ENCODE data around the gene SGCB.
"Not testable (repeated sequence)": the region's sequence is repeated elsewhere in the genome, so short reads cannot be mapped to it uniquely, and the experiment has no call there.

The SGCB gene

DNA sequence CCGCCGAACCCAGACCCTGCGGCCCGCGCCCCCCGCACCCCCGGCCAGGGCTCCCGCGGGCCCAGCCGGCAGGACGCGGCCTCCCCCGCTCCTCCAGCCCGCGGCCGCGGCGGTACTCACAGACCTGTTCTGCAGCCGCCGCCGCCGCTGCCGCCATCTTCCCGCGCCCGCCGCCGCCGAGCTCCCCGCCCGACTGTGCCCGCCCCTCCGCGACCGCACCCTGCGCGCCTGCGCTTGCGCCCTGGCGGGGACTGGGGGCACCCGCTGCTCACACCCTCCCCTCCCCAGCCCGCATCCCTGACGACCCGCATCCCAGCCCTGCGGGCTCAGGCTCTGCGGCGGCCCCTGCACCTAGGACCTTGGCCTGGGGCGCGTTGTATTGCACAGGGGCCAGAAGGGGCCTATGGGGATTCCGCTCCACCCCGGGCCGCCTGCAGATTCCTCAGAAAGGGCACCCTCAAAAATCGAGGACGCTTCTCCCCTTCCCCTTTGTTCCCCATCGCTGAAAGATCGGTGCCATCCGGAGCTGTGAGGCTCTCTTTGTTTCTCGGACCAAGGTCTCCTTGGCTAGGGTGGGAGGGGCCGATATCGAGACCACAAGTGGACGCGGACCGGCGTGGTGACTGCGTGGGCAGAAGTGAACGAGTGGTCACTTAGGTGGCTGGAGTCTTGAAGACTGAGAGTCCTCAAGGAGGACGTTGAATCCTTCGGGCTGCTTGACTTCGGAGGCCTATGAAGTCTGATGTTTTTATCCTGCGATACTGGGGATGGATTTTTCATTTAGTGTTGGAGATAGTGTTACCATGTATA lies at the start of gene SGCB:
Gene SGCB (minus strand): TSS at position 197 of the 810 bp plus-strand sequence. CDS start 40 bp downstream, at position 157.
- Mint-ChIP-seq H3K9me3 (no peaks in the 10 kb centered on the region), H3K36me3 (peaks cover 0 to 3% of the 10 kb centered on the region in 2 donors), H3K27me3 (peaks cover 22 to 40% of the 10 kb centered on the region in 2 donors), H3K4me1 (peaks cover 13 to 18% of the 10 kb centered on the region in 2 donors), H3K4me3 (peak within 1 kb of the TSS; percentile 83 to 84), H3K27ac (peak within 1 kb of the TSS; percentile 73)
- peak; percentile 52 for DNase-seq
- ATAC-seq (replicated peaks), result peak; percentile 92 to 93

GRCh38 chr4:52086425-52086824 lies 48.3 kb upstream of the SGCB start:
- not testable (repeated sequence) for H3K4me3 Mint-ChIP-seq; H3K27ac Mint-ChIP-seq; H3K9me3 Mint-ChIP-seq; ATAC-seq (replicated peaks); H3K4me1 Mint-ChIP-seq; DNase-seq; H3K27me3 Mint-ChIP-seq; H3K36me3 Mint-ChIP-seq

DNA sequence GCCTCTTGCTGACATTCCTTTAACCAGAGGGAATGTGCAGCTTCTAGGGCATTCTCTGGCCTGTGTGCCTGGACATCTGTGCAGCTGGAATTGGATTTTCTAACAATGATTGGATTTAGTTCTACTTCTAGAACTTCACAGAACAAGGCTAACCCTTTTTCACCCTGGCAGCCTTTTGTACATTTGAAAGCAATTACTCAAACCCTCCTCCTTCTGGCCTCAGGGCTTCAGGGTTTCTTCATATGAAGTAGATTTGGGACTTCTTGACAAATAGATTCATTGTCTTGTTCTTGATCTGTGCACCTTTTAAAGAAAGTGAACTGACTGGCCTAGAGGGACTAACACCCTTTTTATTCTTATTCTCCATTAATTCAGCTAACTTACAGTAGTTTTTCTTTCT lies 43.1 kb upstream of the SGCB start:
- ATAC-seq (replicated peaks) (no peak), DNase-seq (no peak)
- peaks cover 0 to 1% of the 10 kb centered on the region in 2 donors for H3K9me3 Mint-ChIP-seq
- no peak overlapping the region for H3K4me3 Mint-ChIP-seq
- no peak overlapping the region for H3K27ac Mint-ChIP-seq
- H3K36me3 Mint-ChIP-seq, result no peaks in the 10 kb centered on the region
- H3K27me3 Mint-ChIP-seq, result peaks cover 18 to 38% of the 10 kb centered on the region in 2 donors
- no peaks in the 10 kb centered on the region for H3K4me1 Mint-ChIP-seq

GRCh38 chr4:52079659-52080058 lies 41.6 kb upstream of the SGCB start:
- Mint-ChIP-seq H3K4me3 (no peak overlapping the region), H3K27ac (no peak overlapping the region), H3K4me1 (no peaks in the 10 kb centered on the region), H3K9me3 (no peaks in the 10 kb centered on the region), H3K36me3 (no peaks in the 10 kb centered on the region), H3K27me3 (peaks cover 31 to 50% of the 10 kb centered on the region in 2 donors)
- ATAC-seq (replicated peaks) (no peak), DNase-seq (no peak)

GRCh38 chr4:52076731-52077130 lies 38.6 kb upstream of the SGCB start:
- Mint-ChIP-seq H3K9me3 (no peaks in the 10 kb centered on the region), H3K27ac (no peak overlapping the region), H3K4me1 (no peaks in the 10 kb centered on the region), H3K36me3 (no peaks in the 10 kb centered on the region), H3K4me3 (no peak overlapping the region), H3K27me3 (peaks cover 35 to 44% of the 10 kb centered on the region in 2 donors)
- no peak for ATAC-seq (replicated peaks)
- no peak for DNase-seq

DNA sequence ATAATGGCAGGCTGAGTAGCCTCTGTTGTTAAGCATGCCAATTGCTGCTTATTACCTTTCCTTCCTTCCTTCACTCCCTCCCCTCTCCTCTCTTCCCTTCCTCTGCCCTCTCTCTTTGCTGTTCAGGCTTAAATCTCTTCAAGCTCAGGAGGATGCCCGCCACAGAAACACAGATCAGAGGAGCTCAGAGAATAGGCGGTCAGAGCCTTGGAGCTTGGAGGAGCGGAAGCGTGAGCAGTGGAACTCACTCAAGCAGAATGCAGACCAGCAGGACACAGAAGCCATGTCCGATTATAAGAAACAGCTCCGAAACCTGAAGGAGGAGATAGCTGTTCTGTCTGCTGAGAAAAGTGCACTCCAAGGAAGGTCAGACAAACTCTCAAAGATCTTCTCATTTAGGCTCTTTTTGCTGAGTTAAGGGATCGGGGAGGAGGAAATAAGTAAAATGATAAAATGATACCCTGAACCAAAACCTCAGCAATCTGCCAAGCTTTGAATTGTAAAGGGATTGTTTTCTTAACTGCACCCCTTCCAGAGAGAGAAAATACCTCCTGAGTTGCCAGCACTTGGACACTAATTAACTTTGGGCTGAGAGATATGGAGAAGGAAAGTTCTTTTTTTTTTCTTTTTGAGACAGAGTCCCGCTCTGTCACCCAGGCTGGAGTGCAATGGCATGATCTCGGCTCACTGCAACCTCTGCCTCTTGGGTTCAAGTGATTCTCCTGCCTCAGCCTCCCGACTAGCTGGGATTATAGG lies 33.9 kb upstream of the SGCB start:
- Mint-ChIP-seq H3K36me3 (no peaks in the 10 kb centered on the region), H3K4me3 (no peak overlapping the region), H3K4me1 (no peaks in the 10 kb centered on the region), H3K27ac (no peak overlapping the region), H3K27me3 (peaks cover 37 to 44% of the 10 kb centered on the region in 2 donors), H3K9me3 (peaks cover 0 to 5% of the 10 kb centered on the region in 2 donors)
- ATAC-seq (replicated peaks), result no peak
- no peak for DNase-seq

DNA sequence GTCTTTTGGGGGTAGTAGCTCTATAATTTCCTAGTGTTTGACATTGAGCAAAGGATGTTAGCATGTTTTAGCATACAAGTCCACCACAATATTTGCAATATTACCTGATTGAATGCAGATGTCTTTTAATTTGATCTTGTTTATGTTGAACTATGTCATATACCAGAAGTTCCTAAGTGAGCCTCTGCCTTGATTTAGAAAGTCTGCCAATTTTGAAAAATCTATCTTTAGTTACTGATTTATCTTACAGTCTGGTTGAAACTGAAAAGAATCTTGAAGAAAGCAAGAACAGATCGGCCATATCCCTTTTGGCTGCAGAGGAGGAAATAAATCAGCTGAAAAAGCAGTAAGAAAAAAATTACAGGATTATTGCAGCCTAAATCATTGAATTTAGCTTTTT lies 31.5 kb upstream of the SGCB start:
- ATAC-seq (replicated peaks) (no peak), DNase-seq (no peak)
- H3K4me3 Mint-ChIP-seq, result no peak overlapping the region
- peaks cover 0 to 5% of the 10 kb centered on the region in 2 donors for H3K9me3 Mint-ChIP-seq
- H3K27me3 Mint-ChIP-seq, result peaks cover 19 to 31% of the 10 kb centered on the region in 2 donors
- no peak overlapping the region for H3K27ac Mint-ChIP-seq
- H3K4me1 Mint-ChIP-seq, result no peaks in the 10 kb centered on the region
- no peaks in the 10 kb centered on the region for H3K36me3 Mint-ChIP-seq

GRCh38 chr4:52059372-52059771 lies 21.3 kb upstream of the SGCB start:
- DNase-seq (no peak), ATAC-seq (replicated peaks) (no peak)
- no peaks in the 10 kb centered on the region for H3K9me3 Mint-ChIP-seq

DNA sequence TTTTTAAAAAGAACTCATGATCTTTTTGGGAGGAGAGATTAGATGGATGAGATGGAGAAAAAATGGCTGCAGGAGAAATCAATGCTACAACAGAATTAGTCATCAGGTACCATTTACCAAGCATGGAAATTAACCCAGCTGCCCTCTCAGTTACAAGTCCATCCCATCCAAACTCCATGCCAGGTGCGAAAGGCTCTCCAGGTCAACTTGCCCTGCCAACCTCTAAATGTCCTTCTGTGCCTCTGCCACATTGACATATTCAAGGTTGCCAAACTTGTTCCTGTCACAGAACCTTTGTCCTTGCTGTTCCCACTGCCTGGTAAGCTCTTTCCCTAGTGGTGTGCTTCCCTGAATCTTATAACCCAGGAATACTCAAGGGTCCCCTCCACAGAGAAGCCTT lies 20.2 kb upstream of the SGCB start:
- ATAC-seq (replicated peaks) (no peak), DNase-seq (no peak)
- Mint-ChIP-seq H3K27ac (no peak overlapping the region), H3K36me3 (no peaks in the 10 kb centered on the region), H3K9me3 (no peaks in the 10 kb centered on the region), H3K4me1 (peaks cover 0 to 2% of the 10 kb centered on the region in 2 donors), H3K4me3 (no peak overlapping the region), H3K27me3 (peaks cover 22 to 25% of the 10 kb centered on the region in 2 donors)

More at GRCh38 chr4:52059372-52059771, 21.3 kb upstream of the SGCB start:
- no peak overlapping the region for H3K4me3 Mint-ChIP-seq
- no peak overlapping the region for H3K27ac Mint-ChIP-seq
- H3K36me3 Mint-ChIP-seq, result no peaks in the 10 kb centered on the region
- peaks cover 14 to 15% of the 10 kb centered on the region in 2 donors for H3K27me3 Mint-ChIP-seq
- no peaks in the 10 kb centered on the region for H3K4me1 Mint-ChIP-seq

- Mint-ChIP-seq H3K4me1 (peaks cover 6 to 8% of the 10 kb centered on the region in 2 donors), H3K27ac (no peak overlapping the region), H3K9me3 (no peaks in the 10 kb centered on the region), H3K27me3 (peaks cover 31 to 34% of the 10 kb centered on the region in 2 donors), H3K36me3 (no peaks in the 10 kb centered on the region), H3K4me3 (no peak overlapping the region)
- ATAC-seq (replicated peaks) (no peak), DNase-seq (no peak)
Observed at GRCh38 chr4:52057196-52057595, 19.1 kb upstream of the SGCB start.

DNA sequence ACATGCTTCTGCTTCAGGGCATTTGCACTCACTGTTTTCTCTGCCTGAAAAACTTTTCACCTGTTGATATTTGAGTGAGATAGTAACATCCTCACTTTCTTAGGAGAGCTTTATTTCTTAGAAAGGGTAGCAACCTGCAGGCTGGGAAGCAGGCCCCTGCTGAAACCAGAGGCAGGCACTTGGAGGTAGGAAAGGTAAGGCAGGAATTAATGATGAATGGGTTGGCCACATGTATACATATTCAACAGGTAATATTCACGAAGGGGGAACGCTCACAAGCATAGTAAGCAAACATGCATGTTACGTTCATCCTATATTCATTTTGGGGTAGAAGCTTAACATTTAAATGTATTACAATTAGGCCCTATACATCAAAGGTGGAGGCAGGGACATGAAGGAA lies 16.2 kb upstream of the SGCB start:
- Mint-ChIP-seq H3K27ac (no peak overlapping the region), H3K4me1 (peaks cover 13% of the 10 kb centered on the region in 2 donors), H3K36me3 (no peaks in the 10 kb centered on the region), H3K27me3 (peaks cover 42 to 47% of the 10 kb centered on the region in 2 donors), H3K9me3 (no peaks in the 10 kb centered on the region), H3K4me3 (no peak overlapping the region)
- DNase-seq (no peak), ATAC-seq (replicated peaks) (no peak)

GRCh38 chr4:52052475-52052780 lies 14.3 kb upstream of the SGCB start:
- Mint-ChIP-seq H3K9me3 (no peaks in the 10 kb centered on the region), H3K27me3 (peaks cover 50 to 55% of the 10 kb centered on the region in 2 donors), H3K4me1 (peaks cover 13% of the 10 kb centered on the region in 2 donors), H3K36me3 (no peaks in the 10 kb centered on the region), H3K27ac (no peak overlapping the region), H3K4me3 (peak overlapping the region; percentile 75 to 77)
- no peak for DNase-seq
- ATAC-seq (replicated peaks), result peak; percentile 19 to 47

- Mint-ChIP-seq H3K27ac (no peak overlapping the region), H3K4me3 (peak overlapping the region; percentile 75 to 77), H3K36me3 (no peaks in the 10 kb centered on the region), H3K9me3 (no peaks in the 10 kb centered on the region), H3K4me1 (peaks cover 13% of the 10 kb centered on the region in 2 donors), H3K27me3 (peaks cover 52 to 59% of the 10 kb centered on the region in 2 donors)
- DNase-seq (no peak), ATAC-seq (replicated peaks) (peak; percentile 64 to 66)
Observed at GRCh38 chr4:52051615-52052474, 13.7 kb upstream of the SGCB start.

DNA sequence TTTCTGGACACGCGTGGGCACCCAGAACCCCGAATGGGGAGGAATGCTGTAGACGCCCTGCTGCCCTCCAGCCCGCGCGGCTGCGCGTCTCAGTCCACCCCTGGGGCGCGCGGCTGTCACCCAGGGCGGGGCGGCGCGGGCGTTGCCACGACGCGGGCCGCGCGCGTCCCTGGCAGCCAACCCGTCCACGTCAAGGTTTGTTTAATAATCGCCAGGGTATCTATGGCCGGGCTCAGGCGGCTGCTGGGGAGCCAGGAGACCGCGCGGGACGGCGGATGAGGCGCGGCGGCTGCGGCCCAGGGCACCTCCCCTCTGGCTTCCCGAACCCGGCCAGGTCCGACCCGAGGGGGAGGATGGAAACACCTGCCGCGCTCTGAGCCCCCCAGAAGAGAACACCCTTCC lies 13.1 kb upstream of the SGCB start, which contains the start of gene SPATA18:
Gene SPATA18 (plus strand): TSS at position 92 of the 402 bp plus-strand sequence. CDS start 401 bp downstream, outside the sequence.
- no peak for DNase-seq
- Mint-ChIP-seq H3K27ac (no peak within 1 kb of the TSS), H3K27me3 (peaks cover 48 to 54% of the 10 kb centered on the region in 2 donors), H3K9me3 (no peaks in the 10 kb centered on the region), H3K4me1 (peaks cover 13% of the 10 kb centered on the region in 2 donors), H3K36me3 (no peaks in the 10 kb centered on the region), H3K4me3 (peak within 1 kb of the TSS; percentile 75 to 77)
- ATAC-seq (replicated peaks), result peak; percentile 71 to 77

All from stimulated activated naive B cell treated with anti-CD40 and anti-IgM and Interleukin-4, amounts not matched to agents 10 μg/mL and 1 μg/mL and 100 μg/mL, for 72 hours (primary cell).